ENCODE data around the gene DBR1.
"Not testable (repeated sequence)": the region's sequence is repeated elsewhere in the genome, so short reads cannot be mapped to it uniquely, and the experiment has no call there.

DBR1 gene

GRCh38 chr3:138186803-138187295 is 12.1 kb upstream of the DBR1 start:
- peak; percentile 94 for DNase-seq (ENCODE audit: low spot score)

DNA sequence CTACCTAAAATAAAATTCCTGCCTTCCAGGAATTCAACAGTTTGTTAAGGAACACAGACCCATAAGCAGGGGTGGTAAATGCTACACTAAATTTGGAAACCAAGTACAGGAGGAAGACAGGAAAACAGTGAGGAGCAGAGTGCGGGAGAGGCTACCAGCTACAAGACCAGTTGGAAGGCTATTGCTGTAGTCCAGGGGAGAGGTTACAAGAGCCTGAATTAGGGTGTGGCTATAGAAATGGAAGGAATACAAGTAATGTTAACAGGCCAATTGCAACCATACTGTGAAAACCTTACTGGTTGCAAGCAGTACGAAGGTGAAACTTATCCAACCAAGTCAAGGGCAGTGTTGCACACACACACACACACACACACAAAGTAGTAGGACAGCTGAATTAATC is 11.5 kb upstream of the DBR1 start:
- DNase-seq (ENCODE audit: low spot score): peak; percentile 45

DNA sequence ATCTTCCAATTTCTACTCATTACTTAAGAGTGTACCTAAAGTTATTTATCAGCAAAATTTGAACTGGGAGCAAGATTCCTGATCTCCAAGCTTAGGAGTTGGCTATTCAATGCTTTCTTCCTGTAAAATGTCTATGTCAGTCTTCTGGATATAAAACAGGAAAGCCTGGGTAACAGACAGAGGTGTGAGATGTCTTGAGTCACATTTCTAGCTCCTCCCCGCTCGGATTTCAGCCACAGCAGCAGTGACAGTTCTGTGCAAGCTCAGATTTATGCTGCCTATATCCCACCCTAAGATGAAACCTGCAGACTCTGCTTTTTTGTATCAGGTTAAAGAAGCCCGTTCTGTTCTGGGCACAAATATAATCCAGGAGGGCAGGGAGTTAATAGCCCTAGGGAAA is 10.3 kb upstream of the DBR1 start:
- DNase-seq (ENCODE audit: low spot score): no peak

DNA sequence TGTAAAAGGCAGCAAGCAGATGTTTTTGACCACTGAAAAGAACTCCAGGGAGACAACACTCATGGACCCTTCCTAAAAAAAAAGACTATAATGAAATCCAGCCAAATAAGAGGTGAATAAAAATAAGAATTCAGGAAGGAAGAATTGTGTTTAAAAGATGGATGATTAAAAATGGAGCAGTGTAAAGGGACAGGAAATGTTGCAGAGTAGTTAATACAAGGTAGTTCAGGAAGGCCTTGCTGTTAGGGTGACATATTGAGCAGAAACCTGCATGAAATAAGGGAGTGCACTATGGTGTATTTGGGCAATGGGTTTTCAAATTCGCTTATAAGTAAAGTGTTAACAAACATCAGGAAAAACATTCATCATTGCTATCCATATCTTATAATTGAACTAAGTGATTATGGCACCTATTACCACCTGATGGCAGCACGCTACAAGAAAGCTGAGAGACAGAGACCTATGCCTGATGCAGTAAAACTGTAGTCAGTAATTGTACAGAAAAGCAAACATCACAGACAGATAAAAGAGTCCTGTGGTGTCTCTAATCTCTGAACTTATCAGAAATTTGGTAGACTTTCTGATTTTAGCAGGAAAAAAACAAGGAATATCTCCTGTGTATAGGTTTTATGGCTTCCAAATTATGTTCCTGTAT is 5.8 kb upstream of the DBR1 start:
- peak; percentile 73 for DNase-seq (ENCODE audit: low spot score)

- DNase-seq (ENCODE audit: low spot score): peak; percentile 25
These were observed 826 bp downstream of the DBR1 start for GRCh38 chr3:138173769-138174420.

DNA sequence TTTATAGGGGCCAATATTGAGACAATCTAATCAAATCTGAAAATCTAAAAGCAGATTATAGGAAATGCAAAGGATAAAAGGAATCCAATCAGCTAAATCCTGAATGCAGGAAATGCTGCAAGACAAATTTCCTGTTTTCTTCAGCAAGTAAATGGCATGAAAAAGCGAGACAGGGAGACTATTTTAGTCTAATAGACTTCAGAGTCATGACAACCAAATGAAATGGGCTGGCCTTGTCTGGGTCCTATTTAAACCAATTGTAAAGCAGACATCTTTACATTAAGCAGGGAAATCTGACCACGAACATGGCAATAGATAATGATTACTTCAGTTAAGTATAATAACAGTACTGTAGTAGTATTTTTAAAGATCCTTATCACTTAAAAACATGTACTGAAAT is 2.1 kb downstream of the DBR1 start:
- no peak for DNase-seq (ENCODE audit: low spot score)

- DNase-seq (ENCODE audit: low spot score): no peak
These were observed 9.7 kb downstream of the DBR1 start for GRCh38 chr3:138165061-138165460.

- DNase-seq (ENCODE audit: low spot score): no peak
These were observed 17.0 kb downstream of the DBR1 start for GRCh38 chr3:138157743-138158142.

DNA sequence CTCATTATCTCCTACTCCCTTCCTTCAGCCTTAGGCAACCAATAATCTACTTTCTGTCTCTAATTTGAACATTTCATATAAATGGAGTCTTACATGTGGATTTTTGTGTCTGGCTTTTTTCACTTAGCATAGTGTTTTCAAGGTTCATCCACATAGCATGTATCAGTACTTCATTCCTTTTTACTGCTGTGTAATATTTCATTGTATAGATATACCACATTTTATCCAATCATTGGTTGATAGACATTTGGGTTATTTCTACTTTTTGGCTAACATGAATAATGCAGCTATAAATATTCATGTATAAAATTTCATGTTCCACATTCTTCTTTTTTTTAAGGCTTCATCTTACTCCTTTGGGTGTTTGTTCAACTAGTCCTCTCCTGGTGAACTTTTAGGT is 20.2 kb downstream of the DBR1 start:
- no peak for DNase-seq (ENCODE audit: low spot score)

DNA sequence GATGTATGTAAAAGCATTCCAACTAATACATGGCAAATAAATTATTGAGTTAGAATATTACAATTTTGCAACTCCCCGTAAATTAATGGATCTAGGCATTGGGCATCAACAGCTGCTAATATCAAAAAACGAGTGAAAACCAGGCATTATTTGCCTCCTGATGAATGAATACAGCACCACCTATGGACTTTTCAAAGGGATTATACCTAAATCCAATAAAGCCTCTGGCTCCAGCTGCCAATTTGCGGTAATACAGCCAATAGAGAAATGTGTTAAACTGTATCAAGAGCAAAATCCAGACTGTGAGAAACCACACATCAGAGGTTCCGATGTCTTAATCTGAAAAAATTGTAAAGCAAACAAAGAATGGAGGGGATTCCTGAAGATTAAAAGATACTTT is 26.2 kb downstream of the DBR1 start:
- no peak for DNase-seq (ENCODE audit: low spot score)

DNA sequence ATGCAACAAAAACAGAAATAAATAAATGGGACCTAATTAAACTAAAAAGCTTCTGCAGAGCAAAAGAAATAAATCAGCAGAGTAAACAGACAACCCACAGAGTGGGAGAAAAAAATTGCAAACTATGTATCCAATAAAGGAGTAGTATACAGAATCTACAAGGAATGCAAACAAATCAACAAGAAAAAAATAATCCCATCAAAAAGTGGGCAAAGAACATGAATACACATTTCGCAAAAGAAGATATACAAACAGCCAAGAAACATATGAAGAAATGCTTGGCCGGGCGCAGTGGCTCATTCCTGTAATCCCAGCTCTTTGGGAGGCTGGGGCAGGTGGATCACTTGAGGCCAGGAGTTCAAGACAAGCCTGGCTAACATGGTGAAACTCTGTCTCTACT is 32.5 kb downstream of the DBR1 start:
- DNase-seq (ENCODE audit: low spot score): not testable (repeated sequence)

DNA sequence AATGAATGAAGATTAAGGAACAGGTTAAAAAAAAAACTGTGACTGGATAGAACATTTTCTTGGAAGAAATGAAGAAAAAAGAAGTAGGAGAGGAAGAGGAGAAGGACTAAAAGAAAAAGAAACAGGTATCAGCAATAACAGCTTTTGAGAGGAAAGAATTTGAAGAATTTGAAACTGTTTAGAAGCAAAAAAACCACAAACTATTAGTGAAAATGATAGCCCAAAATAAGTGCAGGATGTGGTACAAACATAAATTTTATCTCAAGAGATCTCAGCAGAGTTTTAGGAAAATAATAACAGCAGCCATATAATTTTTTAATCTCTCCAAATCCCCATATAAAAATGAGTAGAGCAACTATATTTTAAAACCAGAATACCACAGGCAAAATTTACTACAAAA is 33.8 kb downstream of the DBR1 start:
- DNase-seq (ENCODE audit: low spot score): no peak

GRCh38 chr3:138139691-138140090 is 35.0 kb downstream of the DBR1 start:
- DNase-seq (ENCODE audit: low spot score): no peak

DNA sequence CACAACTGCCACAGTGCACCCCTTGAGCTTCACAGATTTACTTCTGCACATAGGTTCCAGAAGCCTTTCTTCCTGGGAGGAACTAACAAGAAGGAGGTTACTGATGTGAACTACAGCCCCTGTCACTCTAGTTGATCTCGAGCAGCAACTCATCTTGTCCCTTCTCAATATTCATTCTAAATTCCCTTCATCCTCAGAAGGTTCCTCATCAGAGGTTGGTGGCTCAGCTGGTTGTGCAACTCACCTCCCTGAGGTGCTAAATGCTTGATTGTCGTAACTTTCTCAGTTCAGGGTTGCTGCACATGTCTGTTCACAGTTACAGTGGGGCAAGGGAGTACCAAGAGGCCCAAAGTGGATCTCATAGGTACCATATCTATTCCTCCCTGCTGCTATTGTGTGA is 36.9 kb downstream of the DBR1 start:
- no peak for DNase-seq (ENCODE audit: low spot score)

GRCh38 chr3:138136201-138136600 is 38.5 kb downstream of the DBR1 start:
- no peak for DNase-seq (ENCODE audit: low spot score)

GRCh38 chr3:138135833-138136194 is 38.9 kb downstream of the DBR1 start:
- DNase-seq (ENCODE audit: low spot score): no peak

GRCh38 chr3:138135146-138135832 is 39.4 kb downstream of the DBR1 start:
- no peak for DNase-seq (ENCODE audit: low spot score)

DNA sequence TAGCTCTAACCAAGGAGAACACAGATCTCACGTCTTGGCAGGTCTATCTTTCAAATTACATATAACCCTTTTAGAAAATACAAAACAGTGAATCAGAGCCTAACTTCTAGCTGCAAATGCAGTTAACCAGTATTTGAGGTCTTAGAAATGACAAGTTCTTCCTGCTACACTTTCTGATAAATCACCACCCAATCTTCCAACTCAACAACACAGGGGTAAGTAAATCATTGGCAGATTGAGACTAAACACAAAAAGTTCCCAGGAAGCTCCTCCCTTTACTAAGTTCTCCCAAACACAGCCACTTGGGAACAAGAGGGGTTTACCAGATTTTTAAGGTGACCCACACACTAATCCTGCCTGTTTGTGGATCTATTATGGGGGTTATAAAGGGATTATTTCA is 42.5 kb downstream of the DBR1 start, which contains the start of gene A4GNT:
TSS of gene A4GNT (minus strand) at position 152 of the 400 bp plus-strand sequence. CDS start 1,134 bp downstream, outside the sequence.
- DNase-seq (ENCODE audit: low spot score): no peak

DNA sequence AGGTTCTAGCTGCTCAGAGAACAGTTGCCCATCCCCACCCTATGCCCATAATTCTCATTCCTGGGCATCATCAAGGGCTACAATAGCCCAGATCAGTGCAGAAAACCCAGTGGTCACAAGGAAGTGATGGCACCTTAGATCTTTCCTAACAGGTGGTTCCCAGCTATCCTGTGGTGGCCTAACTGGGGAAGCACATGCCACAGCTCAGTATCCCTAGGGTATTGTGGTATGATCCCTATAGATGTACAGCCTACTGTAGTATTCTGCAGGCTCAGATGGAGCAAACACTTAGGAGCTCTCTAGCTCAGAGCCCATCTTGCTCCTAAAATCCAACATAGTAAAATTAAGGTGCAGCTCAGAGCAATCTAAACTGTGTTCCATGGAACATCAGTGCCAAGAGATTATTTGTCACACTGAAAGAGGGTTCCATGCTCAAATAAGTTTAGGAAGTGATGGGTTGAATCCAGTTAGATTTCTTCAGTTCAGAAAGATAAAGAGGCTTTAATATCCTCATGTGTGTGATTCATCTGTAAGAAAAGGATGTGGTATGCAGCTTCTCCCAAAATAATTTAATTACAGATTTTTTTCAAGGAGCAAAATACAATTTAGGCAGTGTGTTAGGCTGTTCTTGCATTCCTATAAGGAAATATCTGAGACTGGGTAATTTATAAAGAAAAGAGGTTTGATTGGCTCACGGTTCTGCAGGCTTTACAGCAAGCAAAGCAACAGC is 46.9 kb downstream of the DBR1 start:
- no peak for DNase-seq (ENCODE audit: low spot score)

- no peak for DNase-seq (ENCODE audit: low spot score)
These were observed 49.0 kb downstream of the DBR1 start for GRCh38 chr3:138125548-138126221.

DNA sequence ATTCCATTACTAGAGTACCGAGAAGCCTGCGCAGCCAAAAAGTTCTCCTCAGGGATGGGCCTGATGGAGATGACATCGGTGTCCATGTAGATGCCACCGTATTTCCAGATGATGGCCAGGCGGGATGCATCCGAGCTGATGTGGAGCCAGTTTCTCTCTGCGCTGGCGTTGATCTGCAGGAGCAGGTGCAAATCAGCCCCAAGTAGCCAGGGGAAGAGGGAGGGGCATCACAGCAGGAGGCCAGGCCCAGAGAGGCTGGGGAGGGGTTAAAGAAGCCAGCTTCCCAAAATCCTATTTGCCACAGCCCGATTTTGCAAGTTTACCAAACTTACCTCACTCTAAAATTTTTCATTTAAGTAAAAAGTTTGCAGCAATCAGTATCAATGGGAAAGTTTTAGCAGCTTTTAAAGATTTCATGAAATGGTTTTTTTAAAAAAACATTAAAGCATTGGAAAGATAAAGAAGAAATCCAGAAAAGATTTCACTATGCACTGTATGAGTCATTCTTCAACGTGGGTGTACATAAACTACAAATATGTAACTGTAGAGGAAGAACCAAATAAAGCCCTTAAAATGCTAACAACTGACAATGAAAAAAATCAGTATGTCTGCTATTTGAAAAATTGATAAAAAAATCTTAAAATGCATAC is 49.9 kb downstream of the DBR1 start:
- DNase-seq (ENCODE audit: low spot score): no peak

All from hematopoietic multipotent progenitor cell treated with erythropoietin and hydrocortisone succinate and interleukin-3 and kit ligand, for 15 days (in vitro differentiated cells).